NCI-H1105 (cell line): ENCODE results near the gene TMEM259.

Source experiments
- DNase-seq: peaks from one replicate; lab custom pipeline; 2025; lab: John Stamatoyannopoulos, UW

Gene TMEM259

GRCh38 chr19:1020868-1021425 is at the start of gene TMEM259:
Gene TMEM259, minus strand, starts transcription at chr19:1021123. Its CDS starts 127 bp downstream, at chr19:1020996.
- peak; percentile 97 for DNase-seq

DNA sequence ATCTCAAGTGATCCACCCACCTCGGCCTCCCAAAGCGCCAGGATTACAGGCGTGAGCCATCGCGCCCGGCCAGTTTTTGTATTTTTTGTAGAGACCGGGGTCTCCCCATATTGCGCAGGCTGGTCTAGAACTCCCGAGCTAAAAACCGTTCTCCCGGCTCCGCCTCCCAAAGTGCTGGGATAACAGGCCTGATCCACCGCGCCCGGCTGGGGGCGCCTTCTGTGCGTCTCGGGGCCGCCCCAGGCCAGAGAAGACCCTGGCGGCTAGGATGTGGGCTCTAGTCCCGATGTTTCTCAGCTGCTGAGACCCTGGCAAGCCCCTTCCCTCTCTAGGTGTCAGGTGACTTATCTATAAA is 49.6 kb upstream of the TMEM259 start:
- DNase-seq = no peak

DNA sequence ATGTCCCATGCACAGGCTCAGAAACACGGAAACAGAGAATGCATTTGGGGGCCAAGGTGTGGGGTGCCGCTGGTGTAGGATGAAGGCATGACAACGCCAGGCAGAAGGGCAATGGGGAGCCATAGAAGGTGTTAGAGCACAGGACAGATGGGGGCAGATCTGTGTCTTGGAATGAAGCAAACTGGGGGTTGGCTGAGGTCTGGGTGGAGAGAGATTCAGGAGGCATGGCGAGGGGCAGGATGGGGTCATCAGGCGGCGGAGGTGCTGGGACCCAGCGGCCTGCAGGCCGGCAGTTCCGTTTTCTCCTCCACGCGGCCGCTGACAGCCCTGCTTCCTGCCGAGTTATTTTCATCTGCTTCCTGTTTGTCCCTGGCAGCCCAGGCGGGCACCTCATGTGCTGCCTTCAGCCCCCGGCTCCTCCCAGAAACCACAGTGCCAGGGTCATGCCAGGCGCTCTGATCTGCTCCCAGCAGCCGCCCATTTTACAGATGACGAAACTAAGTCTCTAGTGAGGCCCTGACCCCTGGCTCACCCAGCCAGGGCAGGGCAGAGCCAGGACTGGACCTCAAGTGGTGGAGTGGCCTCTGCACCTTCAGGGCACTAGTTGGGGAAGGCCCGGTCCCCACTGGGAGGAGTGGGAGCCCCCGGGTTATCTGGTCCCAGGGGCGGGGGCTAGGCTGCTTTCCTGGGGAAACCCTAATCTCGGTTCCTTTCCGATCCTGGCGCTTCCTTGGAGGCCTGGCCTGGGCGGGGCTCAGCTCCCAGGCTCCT is 48.3 kb upstream of the TMEM259 start:
- DNase-seq = no peak

- no peak for DNase-seq
Observed at GRCh38 chr19:1068009-1069001, 47.4 kb upstream of the TMEM259 start.

DNA sequence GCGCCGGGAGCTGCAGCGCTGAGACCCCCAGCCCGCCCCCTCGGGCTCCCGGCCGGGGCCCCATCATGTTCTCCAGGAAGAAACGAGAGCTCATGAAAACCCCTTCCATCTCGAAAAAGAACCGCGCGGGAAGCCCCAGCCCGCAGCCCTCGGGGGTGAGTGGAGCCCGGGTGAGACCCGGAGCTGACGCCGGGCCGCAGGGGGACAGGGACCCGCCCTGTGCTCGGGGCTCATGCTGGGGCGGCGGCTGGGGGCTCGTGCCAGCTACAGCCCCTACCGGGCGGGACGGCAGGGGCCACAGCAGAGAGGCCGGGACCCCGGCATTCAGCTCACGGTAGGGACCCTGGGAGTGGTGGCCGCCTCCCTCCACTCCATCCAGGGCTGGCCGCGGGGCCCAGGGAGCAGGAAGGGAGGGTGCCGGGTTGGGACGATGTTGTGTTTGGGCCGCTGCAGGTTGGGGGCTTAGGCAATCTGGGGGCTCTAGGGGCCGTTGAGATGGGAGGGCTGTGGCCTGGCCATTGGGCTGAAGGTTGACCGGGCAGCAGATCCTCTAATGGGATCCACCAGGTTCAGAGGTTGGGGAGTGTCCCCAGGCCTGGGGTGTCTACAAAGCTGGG is 46.5 kb upstream of the TMEM259 start:
- DNase-seq = no peak

DNA sequence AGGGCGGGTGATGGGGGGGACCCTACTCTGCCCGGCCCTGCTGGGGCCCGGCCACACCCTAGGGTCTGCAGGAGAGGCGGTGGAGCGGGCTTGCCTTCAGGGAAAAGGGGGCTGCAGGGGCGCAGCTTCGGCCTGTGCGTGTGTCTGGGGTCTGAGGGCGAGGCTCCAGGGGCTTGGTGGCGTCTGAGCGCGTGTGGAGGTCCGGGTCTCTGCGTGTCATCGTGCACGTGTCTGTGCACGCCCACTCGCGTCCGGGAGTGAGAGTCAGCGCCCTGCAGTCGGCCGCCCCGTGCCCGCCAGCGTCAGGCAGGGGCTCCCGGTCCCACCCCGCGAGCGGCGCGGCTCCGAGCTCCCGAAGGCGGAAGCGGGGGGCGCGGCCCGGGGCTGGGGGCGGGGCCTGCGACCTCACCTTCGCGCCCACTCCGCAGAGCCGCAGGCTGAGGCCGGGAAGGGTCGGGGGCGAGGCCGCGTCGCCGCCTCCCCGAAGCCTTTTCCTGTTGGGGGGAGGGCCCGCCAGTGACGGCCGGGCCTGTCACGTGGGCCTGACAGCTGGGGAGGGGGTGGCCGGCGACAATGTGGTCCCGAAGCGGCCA is 45.9 kb upstream of the TMEM259 start, which contains the start of gene ARHGAP45:
ARHGAP45 (plus strand) TSS at position 420 of the 593 bp plus-strand sequence. CDS start 239 bp downstream, outside the sequence.
- DNase-seq = no peak

- no peak for DNase-seq
Observed at GRCh38 chr19:1066251-1066747, 45.4 kb upstream of the TMEM259 start.

GRCh38 chr19:1065606-1066109 is 44.7 kb upstream of the TMEM259 start:
- DNase-seq = no peak

GRCh38 chr19:1064661-1065605 is 44.0 kb upstream of the TMEM259 start:
- peak; percentile 42 for DNase-seq

DNA sequence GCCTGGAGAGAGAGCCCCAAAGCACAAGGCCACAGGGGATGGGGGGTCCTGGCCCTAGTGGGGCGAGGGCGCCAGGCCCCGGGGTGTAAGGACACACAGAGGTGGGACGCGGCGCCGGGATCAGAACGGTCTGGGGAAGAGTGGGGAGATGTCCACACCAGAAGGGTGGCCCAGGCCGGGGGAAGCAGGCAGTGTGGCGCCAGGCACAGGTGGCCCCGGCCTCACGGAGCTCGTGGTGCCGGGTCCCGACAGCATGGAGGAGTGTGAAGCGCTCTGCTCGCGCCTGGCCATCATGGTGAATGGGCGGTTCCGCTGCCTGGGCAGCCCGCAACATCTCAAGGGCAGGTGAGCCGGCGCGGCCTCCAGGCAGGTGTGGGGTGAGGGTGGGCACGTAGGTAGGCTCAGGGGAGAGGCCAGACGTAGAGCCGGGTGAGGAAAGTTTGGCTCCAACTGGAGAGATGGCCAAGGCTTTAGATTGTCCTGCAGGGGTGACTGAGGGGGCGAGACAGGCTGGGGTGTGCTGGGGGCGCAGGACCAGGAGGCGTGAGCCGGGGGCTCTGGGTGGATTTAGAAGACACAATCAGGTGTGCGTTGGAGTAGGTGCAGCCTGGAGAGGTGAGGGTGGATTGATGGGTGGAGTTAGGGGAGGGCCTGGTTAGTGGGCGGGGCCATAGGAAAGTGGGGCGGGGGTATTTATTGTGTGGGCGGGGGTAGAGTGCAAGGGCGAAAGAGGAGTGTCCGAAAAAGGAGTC is 43.2 kb upstream of the TMEM259 start:
- peak; percentile 39 for DNase-seq

DNA sequence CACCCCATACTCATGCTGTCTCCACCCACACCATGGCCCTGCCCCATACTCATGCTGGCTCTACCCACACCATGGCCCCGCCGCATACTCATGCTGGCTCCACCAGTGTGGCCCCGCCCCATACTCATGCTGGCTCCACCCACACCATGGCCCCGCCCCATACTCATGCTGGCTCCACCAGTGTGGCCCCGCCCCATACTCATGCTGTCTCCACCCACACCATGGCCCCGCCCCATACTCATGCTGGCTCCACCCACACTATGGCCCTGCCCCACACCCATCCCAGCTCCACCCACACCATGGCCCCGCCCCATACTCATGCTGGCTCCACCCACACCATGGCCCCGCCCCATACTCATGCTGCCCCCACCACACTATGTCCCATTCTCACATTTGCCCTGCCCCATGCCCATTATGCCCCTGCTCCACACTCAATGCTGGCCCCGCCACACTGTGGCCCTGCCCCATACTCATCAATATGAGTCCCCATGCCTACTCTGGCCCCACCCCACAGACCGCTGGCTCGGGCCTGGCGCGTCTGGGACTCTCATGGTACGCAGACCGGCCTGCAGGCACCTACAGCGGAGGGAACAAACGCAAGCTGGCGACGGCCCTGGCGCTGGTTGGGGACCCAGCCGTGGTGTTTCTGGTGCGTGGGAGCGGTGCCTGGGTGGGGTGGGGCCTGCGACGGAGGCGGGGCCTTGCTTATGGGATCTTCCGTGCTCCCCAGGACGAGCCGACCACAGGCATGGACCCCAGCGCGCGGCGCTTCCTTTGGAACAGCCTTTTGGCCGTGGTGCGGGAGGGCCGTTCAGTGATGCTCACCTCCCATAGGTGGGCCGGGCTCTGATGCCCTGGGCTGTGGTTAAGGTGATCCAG is 42.3 kb upstream of the TMEM259 start:
- no peak for DNase-seq

GRCh38 chr19:1062387-1063029 is 41.6 kb upstream of the TMEM259 start:
- DNase-seq = no peak

DNA sequence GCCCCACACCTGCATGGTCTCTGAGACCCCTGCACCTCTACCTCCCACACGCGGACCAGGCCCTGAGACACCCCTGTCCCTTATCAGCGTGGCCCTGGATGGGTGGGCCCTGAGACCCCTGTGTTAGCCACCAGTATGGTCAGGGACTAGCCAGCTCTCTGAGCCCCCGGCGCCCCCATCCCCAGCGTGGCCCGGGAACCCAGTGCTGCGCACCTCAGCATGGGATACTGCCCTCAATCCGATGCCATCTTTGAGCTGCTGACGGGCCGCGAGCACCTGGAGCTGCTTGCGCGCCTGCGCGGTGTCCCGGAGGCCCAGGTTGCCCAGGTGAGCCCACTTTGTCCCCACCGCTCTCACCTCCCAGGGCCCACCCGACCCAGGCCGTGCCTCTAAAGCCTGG is 41.1 kb upstream of the TMEM259 start:
- no peak for DNase-seq

DNA sequence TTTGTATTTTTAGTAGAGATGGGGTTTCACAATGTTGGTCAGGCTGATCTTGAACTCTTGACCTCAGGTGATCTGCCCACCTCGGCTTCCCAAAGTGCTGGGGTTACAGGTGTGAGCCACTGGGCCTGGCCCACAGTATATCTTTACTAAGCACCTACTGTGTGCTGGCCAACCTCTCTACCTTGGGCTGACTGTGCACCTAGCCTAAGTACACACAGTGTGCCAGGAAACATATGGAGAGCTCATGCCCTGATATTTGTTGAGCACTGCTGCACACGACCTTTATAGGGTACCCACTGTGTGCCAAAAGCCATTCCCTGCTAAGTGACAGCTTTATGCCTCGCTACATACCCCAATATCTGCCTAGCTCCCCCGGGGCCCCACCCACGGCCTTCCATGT is 39.8 kb upstream of the TMEM259 start:
- DNase-seq = no peak

GRCh38 chr19:1058112-1058511 is 37.2 kb upstream of the TMEM259 start:
- no peak for DNase-seq

GRCh38 chr19:1057176-1057855 is 36.4 kb upstream of the TMEM259 start:
- DNase-seq = no peak
